WTC11 (cell line): ENCODE results near the gene MYOM1. TPM values are rescaled to one million over a fixed set of nuclear protein-coding genes. Genes with fewer than 3 reads are reported as not detected.

Source experiments
- ATAC-seq: fragments of 200-7000 bp; cut with Tn5 transposase; 2 replicates; pipeline ENCODE4 v1.10.0; 2021; ENCODE audit warnings: mild to moderate bottlenecking, moderate library complexity
- CTCF ChIA-PET: fragments of 300-600 bp; sonication (Branson Sonifier 250); formaldehyde crosslinking; loops from one replicate; lab custom pipeline; 2021; ENCODE audit warnings: antibody characterized with exemption; lab: Charles Lee
- POLR2A ChIA-PET: fragments of 350-600 bp; sonication (Branson Sonifier 250); formaldehyde crosslinking; loops from one replicate; lab custom pipeline; 2021; ENCODE audit warnings: antibody characterized with exemption; lab: Charles Lee
- DNase-seq: peaks from one replicate; pipeline ENCODE4 v3.0.0; 2021; ENCODE audit warnings: low spot score
- H3K27ac Mint-ChIP-seq: 2 replicates; pipeline ENCODE4 v1.8.0; 2021; ENCODE audit warnings: mixed read lengths
- H3K27me3 Mint-ChIP-seq: 2 replicates; pipeline ENCODE4 v1.8.0; 2021; ENCODE audit warnings: low read depth, mild to moderate bottlenecking, moderate library complexity, mixed read lengths
- H3K36me3 Mint-ChIP-seq: 2 replicates; pipeline ENCODE4 v1.8.0; 2021; ENCODE audit warnings: mixed read lengths
- H3K4me1 Mint-ChIP-seq: 2 replicates; pipeline ENCODE4 v1.8.0; 2022; ENCODE audit warnings: mixed read lengths
- H3K4me3 Mint-ChIP-seq: 2 replicates; pipeline ENCODE4 v1.8.0; 2021; ENCODE audit warnings: mild to moderate bottlenecking, moderate library complexity, mixed read lengths
- H3K9me3 Mint-ChIP-seq: 2 replicates; pipeline ENCODE4 v1.8.0; 2021; ENCODE audit warnings: mixed read lengths
- ARID4B ChIP-seq: sonication (generic); formaldehyde crosslinking; IDR thresholded peaks from 2 replicates; pipeline ENCODE4 v1.8.0; 2023; ENCODE audit warnings: missing genetic modification reagents, mild to moderate bottlenecking, borderline replicate concordance
- CREM ChIP-seq: sonication (generic); formaldehyde crosslinking; IDR thresholded peaks from 2 replicates; pipeline ENCODE4 v1.8.1; 2022; ENCODE audit warnings: mild to moderate bottlenecking, missing genetic modification reagents, moderate library complexity
- E2F1 ChIP-seq: sonication (generic); formaldehyde crosslinking; IDR thresholded peaks from 2 replicates; pipeline ENCODE4 v1.8.0; 2022; ENCODE audit warnings: mild to moderate bottlenecking, missing genetic modification reagents
- EMX1 ChIP-seq: fragments of 250-450 bp; sonication (Bioruptor Pico); IDR thresholded peaks from 2 replicates; pipeline ENCODE4 v1.8.0; 2021; ENCODE audit warnings: mild to moderate bottlenecking
- FOXJ3 ChIP-seq: sonication (generic); formaldehyde crosslinking; IDR thresholded peaks from 2 replicates; pipeline ENCODE4 v1.9.0; 2021; ENCODE audit warnings: missing genetic modification reagents, mild to moderate bottlenecking, borderline replicate concordance
- HMGA2 ChIP-seq: fragments of 250-450 bp; sonication (Bioruptor Pico); IDR thresholded peaks from 2 replicates; pipeline ENCODE4 v1.4.0; 2021; ENCODE audit warnings: mild to moderate bottlenecking, moderate library complexity
- KAT7 ChIP-seq: sonication (generic); formaldehyde crosslinking; IDR thresholded peaks from 2 replicates; pipeline ENCODE4 v1.8.1; 2023; ENCODE audit warnings: missing genetic modification reagents, mild to moderate bottlenecking, borderline replicate concordance
- NFYB ChIP-seq: sonication (generic); formaldehyde crosslinking; conservative IDR thresholded peaks from 2 replicates; pipeline ENCODE4 v1.8.0; 2022; ENCODE audit warnings: low read depth, missing genetic modification reagents
- RORB ChIP-seq: fragments of 250-450 bp; sonication (Bioruptor Pico); IDR thresholded peaks from 2 replicates; pipeline ENCODE4 v1.9.0; 2021; ENCODE audit warnings: mild to moderate bottlenecking
- TEAD1 ChIP-seq: sonication (generic); formaldehyde crosslinking; IDR thresholded peaks from 2 replicates; pipeline ENCODE4 v1.8.0; 2022; ENCODE audit warnings: mild to moderate bottlenecking, missing genetic modification reagents
- ZNF263 ChIP-seq: sonication (generic); formaldehyde crosslinking; IDR thresholded peaks from 2 replicates; pipeline ENCODE4 v1.8.1; 2022; ENCODE audit warnings: low read depth, mild to moderate bottlenecking, moderate library complexity, missing genetic modification reagents
- ZNF416 ChIP-seq: fragments of 250-450 bp; sonication (Bioruptor Pico); IDR thresholded peaks from 2 replicates; pipeline ENCODE4 v1.9.0; 2021; ENCODE audit warnings: mild to moderate bottlenecking, inconsistent platforms
- ZNF423 ChIP-seq: fragments of 250-450 bp; sonication (Bioruptor Pico); IDR thresholded peaks from 2 replicates; pipeline ENCODE4 v2.1.2; 2022; ENCODE audit warnings: mild to moderate bottlenecking, moderate library complexity
- ZNF425 ChIP-seq: fragments of 250-450 bp; sonication (Bioruptor Pico); conservative IDR thresholded peaks from 2 replicates; pipeline ENCODE4 v1.9.0; 2021; ENCODE audit warnings: mild to moderate bottlenecking
- total RNA-seq: library from RNA; stranded (reverse); gene quantifications from 3 replicates; pipeline ENCODE4 v1.2.3, GENCODE V29; 2021
- TF ChIP-seq, protein P1 (sequence below): fragments of 200-600 bp; IDR thresholded peaks from 2 replicates; pipeline ENCODE4 v1.8.0; 2022; ENCODE audit warnings: antibody characterized with exemption
- TF ChIP-seq, protein P2 (sequence below): sonication (generic); formaldehyde crosslinking; IDR thresholded peaks from 2 replicates; pipeline ENCODE4 v1.8.0; 2022; ENCODE audit warnings: mild to moderate bottlenecking, missing genetic modification reagents
- TF ChIP-seq, protein P3 (sequence below): sonication (generic); formaldehyde crosslinking; IDR thresholded peaks from 2 replicates; pipeline ENCODE4 v1.8.0; 2022; ENCODE audit warnings: missing genetic modification reagents
- TF ChIP-seq, protein P4 (sequence below): sonication (generic); formaldehyde crosslinking; IDR thresholded peaks from 2 replicates; pipeline ENCODE4 v1.8.1; 2022; ENCODE audit warnings: low read depth, missing genetic modification reagents, borderline replicate concordance

Gene MYOM1
- total RNA-seq, 1 experiment from 2014 or later: 0.35 TPM

DNA sequence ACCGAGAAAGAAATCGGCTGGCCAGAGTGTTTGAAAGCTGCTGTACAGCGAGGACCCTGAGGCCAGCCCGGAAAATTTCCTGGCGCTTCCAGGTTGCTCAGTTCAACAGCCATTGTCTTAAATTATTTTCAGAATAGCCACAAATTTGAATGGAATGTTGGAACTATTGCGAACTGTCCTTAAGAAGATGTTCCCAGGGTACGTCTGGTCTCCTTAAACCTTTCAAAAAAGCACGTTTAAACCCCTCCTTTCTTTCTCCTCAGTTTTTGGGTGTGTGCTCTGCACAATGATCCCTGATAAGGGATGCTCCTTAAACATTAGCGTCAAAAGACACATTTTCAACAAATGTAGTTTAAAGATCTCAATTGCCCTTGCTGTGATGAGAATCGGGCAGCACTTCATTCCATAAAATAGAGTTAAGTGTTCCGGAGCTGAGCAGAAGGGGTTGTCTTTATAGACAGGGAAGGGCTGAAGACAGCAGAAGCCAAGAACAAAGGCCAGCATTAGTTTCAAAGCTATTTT, 192.3 kb downstream of the MYOM1 start:
- CTCF ChIA-PET: interaction anchor here (0.6 to 0.7 kb wide), 2 partner anchors 15 to 141 kb away, joined by 3 read pairs; no protein-coding TSS in a partner anchor
- Mint-ChIP-seq H3K27ac (0 out of 2 replicates have a peak overlapping the region, but pooled peaks have one; percentile 17), H3K36me3 (no peaks in the 10 kb centered on the region), H3K27me3 (no peaks in the 10 kb centered on the region), H3K4me1 (peaks cover 15% of the 10 kb centered on the region), H3K4me3 (no peak overlapping the region), H3K9me3 (peaks cover 6% of the 10 kb centered on the region)
- DNase-seq (no peak), ATAC-seq (no peak)
- TF ChIP-seq HMGA2 (CRISPR knock-in tag) (no peak), ZNF425 (CRISPR knock-in tag) (no peak), E2F1 (no peak), TEAD1 (no peak), EMX1 (CRISPR knock-in tag) (no peak), RORB (CRISPR knock-in tag) (no peak), ARID4B (no peak), NFYB (CRISPR knock-in tag) (no peak), ZNF423 (CRISPR knock-in tag) (no peak), CREM (no peak), KAT7 (CRISPR knock-in tag) (no peak), FOXJ3 (CRISPR knock-in tag) (no peak), ZNF263 (CRISPR knock-in tag) (no peak), ZNF416 (CRISPR knock-in tag) (no peak)
- TF ChIP-seq, protein P1, sequence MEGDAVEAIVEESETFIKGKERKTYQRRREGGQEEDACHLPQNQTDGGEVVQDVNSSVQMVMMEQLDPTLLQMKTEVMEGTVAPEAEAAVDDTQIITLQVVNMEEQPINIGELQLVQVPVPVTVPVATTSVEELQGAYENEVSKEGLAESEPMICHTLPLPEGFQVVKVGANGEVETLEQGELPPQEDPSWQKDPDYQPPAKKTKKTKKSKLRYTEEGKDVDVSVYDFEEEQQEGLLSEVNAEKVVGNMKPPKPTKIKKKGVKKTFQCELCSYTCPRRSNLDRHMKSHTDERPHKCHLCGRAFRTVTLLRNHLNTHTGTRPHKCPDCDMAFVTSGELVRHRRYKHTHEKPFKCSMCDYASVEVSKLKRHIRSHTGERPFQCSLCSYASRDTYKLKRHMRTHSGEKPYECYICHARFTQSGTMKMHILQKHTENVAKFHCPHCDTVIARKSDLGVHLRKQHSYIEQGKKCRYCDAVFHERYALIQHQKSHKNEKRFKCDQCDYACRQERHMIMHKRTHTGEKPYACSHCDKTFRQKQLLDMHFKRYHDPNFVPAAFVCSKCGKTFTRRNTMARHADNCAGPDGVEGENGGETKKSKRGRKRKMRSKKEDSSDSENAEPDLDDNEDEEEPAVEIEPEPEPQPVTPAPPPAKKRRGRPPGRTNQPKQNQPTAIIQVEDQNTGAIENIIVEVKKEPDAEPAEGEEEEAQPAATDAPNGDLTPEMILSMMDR: no peak
- TF ChIP-seq, protein P2, sequence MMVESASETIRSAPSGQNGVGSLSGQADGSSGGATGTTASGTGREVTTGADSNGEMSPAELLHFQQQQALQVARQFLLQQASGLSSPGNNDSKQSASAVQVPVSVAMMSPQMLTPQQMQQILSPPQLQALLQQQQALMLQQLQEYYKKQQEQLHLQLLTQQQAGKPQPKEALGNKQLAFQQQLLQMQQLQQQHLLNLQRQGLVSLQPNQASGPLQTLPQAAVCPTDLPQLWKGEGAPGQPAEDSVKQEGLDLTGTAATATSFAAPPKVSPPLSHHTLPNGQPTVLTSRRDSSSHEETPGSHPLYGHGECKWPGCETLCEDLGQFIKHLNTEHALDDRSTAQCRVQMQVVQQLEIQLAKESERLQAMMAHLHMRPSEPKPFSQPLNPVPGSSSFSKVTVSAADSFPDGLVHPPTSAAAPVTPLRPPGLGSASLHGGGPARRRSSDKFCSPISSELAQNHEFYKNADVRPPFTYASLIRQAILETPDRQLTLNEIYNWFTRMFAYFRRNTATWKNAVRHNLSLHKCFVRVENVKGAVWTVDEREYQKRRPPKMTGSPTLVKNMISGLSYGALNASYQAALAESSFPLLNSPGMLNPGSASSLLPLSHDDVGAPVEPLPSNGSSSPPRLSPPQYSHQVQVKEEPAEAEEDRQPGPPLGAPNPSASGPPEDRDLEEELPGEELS (CRISPR knock-in tag): no peak
- TF ChIP-seq, protein P3, sequence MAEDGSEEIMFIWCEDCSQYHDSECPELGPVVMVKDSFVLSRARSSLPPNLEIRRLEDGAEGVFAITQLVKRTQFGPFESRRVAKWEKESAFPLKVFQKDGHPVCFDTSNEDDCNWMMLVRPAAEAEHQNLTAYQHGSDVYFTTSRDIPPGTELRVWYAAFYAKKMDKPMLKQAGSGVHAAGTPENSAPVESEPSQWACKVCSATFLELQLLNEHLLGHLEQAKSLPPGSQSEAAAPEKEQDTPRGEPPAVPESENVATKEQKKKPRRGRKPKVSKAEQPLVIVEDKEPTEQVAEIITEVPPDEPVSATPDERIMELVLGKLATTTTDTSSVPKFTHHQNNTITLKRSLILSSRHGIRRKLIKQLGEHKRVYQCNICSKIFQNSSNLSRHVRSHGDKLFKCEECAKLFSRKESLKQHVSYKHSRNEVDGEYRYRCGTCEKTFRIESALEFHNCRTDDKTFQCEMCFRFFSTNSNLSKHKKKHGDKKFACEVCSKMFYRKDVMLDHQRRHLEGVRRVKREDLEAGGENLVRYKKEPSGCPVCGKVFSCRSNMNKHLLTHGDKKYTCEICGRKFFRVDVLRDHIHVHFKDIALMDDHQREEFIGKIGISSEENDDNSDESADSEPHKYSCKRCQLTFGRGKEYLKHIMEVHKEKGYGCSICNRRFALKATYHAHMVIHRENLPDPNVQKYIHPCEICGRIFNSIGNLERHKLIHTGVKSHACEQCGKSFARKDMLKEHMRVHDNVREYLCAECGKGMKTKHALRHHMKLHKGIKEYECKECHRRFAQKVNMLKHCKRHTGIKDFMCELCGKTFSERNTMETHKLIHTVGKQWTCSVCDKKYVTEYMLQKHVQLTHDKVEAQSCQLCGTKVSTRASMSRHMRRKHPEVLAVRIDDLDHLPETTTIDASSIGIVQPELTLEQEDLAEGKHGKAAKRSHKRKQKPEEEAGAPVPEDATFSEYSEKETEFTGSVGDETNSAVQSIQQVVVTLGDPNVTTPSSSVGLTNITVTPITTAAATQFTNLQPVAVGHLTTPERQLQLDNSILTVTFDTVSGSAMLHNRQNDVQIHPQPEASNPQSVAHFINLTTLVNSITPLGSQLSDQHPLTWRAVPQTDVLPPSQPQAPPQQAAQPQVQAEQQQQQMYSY: no peak
- TF ChIP-seq, protein P4, sequence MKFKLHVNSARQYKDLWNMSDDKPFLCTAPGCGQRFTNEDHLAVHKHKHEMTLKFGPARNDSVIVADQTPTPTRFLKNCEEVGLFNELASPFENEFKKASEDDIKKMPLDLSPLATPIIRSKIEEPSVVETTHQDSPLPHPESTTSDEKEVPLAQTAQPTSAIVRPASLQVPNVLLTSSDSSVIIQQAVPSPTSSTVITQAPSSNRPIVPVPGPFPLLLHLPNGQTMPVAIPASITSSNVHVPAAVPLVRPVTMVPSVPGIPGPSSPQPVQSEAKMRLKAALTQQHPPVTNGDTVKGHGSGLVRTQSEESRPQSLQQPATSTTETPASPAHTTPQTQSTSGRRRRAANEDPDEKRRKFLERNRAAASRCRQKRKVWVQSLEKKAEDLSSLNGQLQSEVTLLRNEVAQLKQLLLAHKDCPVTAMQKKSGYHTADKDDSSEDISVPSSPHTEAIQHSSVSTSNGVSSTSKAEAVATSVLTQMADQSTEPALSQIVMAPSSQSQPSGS (CRISPR knock-in tag): no peak
- POLR2A ChIA-PET: no interaction called here
